Fibroblast of mammary gland (primary cell): ENCODE data around the gene WASF3.

Experiments
- DNase-seq: peaks from one replicate; pipeline ENCODE4 v3.0.0-alpha.2; 2010; ENCODE audit warnings: low read depth
- H3K4me3 ChIP-seq: 2 replicates; pipeline ENCODE4 v1.5.1; 2011; ENCODE audit warnings: low read depth, mild to moderate bottlenecking, low read length, moderate library complexity; ENCODE audit not compliant: control insufficient read depth
- TF ChIP-seq, protein P1 (sequence below): conservative IDR thresholded peaks from 2 replicates; pipeline ENCODE4 v1.5.1; 2011; ENCODE audit warnings: low read depth, low read length, inconsistent platforms; ENCODE audit not compliant: control insufficient read depth, insufficient read depth

WASF3 gene

GRCh38 chr13:26541678-26542568 lies 15.6 kb upstream of the WASF3 start:
- DNase-seq: no peak
- H3K4me3 ChIP-seq: no peak overlapping the region
- TF ChIP-seq, protein P1, sequence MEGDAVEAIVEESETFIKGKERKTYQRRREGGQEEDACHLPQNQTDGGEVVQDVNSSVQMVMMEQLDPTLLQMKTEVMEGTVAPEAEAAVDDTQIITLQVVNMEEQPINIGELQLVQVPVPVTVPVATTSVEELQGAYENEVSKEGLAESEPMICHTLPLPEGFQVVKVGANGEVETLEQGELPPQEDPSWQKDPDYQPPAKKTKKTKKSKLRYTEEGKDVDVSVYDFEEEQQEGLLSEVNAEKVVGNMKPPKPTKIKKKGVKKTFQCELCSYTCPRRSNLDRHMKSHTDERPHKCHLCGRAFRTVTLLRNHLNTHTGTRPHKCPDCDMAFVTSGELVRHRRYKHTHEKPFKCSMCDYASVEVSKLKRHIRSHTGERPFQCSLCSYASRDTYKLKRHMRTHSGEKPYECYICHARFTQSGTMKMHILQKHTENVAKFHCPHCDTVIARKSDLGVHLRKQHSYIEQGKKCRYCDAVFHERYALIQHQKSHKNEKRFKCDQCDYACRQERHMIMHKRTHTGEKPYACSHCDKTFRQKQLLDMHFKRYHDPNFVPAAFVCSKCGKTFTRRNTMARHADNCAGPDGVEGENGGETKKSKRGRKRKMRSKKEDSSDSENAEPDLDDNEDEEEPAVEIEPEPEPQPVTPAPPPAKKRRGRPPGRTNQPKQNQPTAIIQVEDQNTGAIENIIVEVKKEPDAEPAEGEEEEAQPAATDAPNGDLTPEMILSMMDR: no peak

GRCh38 chr13:26544707-26545106 lies 12.8 kb upstream of the WASF3 start:
- no peak overlapping the region for H3K4me3 ChIP-seq
- DNase-seq: no peak
- TF ChIP-seq, protein P1: no peak

DNA sequence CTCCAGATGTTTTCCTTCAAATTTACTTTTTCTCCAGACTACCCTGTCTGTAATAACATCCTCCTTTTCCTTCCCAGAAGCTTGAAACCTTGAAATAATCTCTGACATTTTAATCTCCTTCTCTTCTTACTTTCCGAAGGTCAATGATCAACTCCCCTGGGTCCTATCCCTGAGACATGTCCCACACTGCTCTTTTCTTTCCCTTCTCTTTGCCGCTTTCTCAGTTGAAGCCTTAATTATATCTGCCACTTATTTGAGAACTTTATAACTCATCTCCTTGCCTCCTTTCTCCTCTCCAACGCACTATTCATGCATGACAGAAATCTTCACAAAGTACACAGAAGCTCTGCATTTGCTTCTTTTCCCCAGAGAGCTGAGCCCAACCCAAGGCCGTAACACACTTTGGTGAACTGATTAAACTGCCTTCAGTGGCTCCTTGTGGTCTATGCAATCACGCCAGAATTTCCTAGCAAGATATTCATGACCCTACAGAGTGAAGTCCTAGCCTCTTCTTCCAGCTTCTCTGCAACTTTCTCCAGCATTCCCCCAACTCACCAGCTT lies 9.2 kb upstream of the WASF3 start:
- no peak overlapping the region for H3K4me3 ChIP-seq
- TF ChIP-seq, protein P1: no peak
- no peak for DNase-seq

GRCh38 chr13:26549713-26550112 lies 7.8 kb upstream of the WASF3 start:
- TF ChIP-seq, protein P1: no peak
- no peak overlapping the region for H3K4me3 ChIP-seq
- DNase-seq: no peak

- H3K4me3 ChIP-seq: no peak overlapping the region
- DNase-seq: no peak
- TF ChIP-seq, protein P1: no peak
These were observed 6.1 kb upstream of the WASF3 start for GRCh38 chr13:26551255-26551860.

DNA sequence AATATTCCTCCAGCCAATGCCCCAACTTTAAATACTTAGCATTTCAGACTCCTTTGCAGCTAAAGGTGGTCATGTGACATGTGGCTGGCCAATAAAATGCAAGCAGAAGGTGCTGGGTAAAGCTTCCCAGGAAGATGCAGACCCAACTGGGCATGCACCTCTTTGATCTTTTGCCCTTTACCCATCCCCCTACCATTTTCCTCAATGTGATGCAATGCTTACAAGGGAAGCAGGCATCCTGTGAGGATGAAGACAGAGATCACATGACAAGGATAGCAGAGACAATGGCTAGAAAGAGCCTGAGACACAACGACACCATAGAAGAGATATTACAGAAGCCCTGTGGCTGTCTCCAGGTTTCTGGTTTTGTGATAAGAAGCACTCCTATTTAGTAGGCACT lies 2.1 kb upstream of the WASF3 start:
- H3K4me3 ChIP-seq: no peak overlapping the region
- no peak for DNase-seq
- TF ChIP-seq, protein P1: no peak
